Posterior cingulate gyrus (tissue), 11 donors: ENCODE measurements around the gene TACC3.
"Not testable (repeated sequence)": the region's sequence is repeated elsewhere in the genome, so short reads cannot be mapped to it uniquely, and the experiment has no call there.

Experiments
- DNase-seq, 10 donors: peaks; one replicate each; pipeline versions ENCODE4 v3.0.0 to v3.0.0-alpha.2; 2020 to 2021; ENCODE audit warnings: mixed read lengths in 3 of 10
- intact Hi-C: fragments of 100-400 bp; cut with DNase I; formaldehyde crosslinking; loops from one replicate; pipeline ENCODE4 v1.15.1; 2023

Gene TACC3

DNA sequence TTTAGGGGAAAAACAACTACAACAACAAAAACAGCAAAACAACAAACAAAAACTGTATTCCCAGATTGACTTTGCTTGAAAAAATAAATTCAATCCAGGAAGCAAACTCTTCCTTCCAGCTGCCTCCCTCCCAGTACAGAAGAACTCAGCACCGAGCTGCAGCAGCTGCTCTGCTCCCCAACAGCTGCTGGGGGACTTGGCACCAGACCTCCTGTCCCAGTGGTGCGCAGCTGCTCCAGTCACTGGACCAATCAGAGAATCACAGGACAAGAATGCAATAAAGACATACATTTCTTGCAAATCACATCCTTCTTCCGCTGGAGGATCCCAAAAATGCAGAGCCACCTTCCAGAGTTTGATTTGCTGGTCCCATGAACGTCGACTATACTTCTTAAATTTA, 25.4 kb upstream of the TACC3 start:
- intact Hi-C loops, result no loop called here
- DNase-seq, result peak in 3 of 10 donors; percentile 53 to 88 (median 67)

GRCh38 chr4:1701671-1702070, 19.6 kb upstream of the TACC3 start:
- DNase-seq, intact Hi-C loops: not testable (repeated sequence)

GRCh38 chr4:1703867-1704266, 17.5 kb upstream of the TACC3 start:
- intact Hi-C loops, result no loop called here

DNA sequence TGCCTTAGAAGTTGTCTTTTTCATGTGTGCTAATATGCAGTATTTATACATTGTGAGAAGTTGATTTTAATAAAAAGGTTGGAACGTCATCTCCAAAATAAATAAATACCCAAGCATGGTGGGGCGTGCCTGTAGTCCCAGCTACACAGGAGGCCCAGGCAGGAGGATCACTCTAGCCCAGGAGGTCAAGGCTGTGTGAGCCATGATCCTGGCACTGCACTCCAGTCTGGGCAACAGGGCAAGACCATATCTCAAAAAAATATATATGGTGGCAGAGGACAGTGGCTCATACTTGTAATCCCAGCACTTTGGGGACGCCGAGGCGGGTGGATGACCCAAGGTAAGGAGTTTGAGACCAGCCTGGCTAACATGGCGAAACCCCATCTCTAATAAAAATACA, 15.6 kb upstream of the TACC3 start:
- intact Hi-C loops, result no loop called here
- DNase-seq, result peak in 2 of 10 donors; percentile 18 to 32

More at GRCh38 chr4:1703867-1704266, 17.5 kb upstream of the TACC3 start:
- peak in 1 of 10 donors; percentile 70 for DNase-seq

DNA sequence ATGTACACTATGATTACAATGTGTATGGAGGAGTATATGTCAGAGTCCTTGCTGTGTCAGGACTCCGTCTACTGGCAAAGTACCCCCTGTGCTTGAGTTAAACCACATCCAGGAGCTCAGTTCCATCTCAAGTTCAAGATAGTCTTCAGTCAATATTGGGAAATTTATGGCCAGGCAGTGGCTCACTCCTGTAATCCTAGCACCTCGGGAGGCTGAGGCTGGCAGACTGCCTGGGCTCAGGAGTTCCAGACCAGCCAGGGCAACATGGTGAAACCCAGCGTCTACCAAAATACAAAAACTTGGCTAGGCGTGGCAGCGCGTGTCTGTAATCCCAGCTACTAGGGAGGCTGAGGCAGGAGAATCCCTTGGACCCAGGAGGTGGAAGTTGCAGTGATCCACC, 15.0 kb upstream of the TACC3 start:
- peak in 2 of 10 donors; percentile 41 to 50 for DNase-seq
- intact Hi-C loops, result no loop called here

- intact Hi-C loops, result no loop called here
- no peak for DNase-seq
Observed at GRCh38 chr4:1708581-1708980, 12.7 kb upstream of the TACC3 start.

GRCh38 chr4:1711055-1711570, 10.2 kb upstream of the TACC3 start:
- intact Hi-C loops, result no loop called here
- peak in 2 of 10 donors; percentile 54 to 81 for DNase-seq

DNA sequence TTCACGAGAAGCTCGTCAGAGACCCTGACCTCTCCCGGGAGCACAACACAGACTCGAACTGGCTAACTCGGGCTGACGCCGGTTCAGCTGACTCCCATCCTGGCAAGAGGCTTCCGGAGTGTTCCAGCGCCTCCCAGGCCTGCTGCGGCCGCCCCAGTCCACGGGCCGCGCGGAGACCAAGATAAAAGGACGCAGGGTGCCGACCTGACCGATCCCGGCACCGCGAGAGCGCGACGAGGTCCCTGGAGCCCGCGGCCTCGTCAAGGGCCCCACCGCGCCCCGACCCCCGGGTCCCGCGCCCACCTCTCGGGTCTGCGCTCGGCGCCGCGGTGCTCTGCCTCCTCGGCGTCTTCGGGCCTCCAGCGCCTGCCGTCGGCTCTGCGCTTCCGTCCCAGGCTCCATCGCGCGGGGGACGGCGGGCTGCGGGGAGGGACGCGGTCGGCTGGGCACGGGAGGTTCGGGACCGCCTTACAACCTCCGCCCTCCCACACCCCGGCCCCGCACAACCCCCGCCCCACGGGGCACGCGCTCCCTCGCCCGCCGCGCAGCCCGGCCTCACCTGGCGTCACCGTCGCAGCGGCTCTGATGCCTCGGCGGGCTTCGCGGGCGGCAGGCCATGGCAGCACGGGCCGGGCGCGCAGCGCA, 9.6 kb upstream of the TACC3 start:
- intact Hi-C loops, result no loop called here
- peak in 6 of 10 donors; percentile 37 to 92 (median 66) for DNase-seq

DNA sequence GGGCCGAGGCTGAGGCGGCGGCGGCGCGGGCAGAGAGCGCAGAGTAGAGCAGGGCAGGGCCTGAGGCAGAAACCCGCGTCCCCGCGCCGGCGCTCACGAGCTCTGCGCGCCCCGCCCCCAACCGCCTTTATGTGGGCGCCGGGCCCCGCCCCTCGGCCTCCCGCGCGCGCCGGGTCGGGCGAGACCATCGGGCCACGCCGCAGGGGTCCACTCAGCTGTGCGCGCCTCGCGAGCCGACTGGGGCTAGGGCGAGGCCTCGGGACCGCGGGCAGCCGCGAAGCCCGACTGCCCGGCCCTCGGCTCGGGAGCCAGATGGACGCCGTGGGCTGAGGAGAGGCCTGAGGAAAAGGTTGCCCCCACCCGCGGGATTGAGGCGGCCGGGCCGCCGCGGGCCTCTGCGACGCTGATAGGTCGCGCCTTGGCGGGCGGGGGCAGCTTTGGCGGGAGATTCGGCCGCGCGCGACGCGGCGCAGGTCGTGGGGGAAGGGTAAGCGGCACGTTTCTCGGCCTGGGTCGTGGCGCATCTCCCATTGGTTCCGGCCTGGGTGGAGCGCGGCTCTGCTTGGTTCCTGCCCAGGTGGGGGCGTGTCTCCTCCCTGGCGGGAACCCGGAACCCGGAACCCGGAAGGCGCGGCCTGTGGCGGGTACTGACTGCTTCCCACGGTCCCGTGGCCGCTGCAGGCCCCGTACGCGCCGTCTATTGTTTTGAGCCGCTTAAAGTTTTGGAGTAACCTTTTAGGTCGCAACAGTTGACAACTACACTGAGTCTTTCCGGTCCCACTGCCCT, 8.9 kb upstream of the TACC3 start, which contains the start of gene SLBP:
Gene SLBP, minus strand, starts transcription at position 104 of the 787 bp plus-strand sequence. CDS start 131 bp downstream, outside the sequence.
- intact Hi-C loops, result no loop called here
- DNase-seq, result peak; percentile 78 to 98 (median 86)

DNA sequence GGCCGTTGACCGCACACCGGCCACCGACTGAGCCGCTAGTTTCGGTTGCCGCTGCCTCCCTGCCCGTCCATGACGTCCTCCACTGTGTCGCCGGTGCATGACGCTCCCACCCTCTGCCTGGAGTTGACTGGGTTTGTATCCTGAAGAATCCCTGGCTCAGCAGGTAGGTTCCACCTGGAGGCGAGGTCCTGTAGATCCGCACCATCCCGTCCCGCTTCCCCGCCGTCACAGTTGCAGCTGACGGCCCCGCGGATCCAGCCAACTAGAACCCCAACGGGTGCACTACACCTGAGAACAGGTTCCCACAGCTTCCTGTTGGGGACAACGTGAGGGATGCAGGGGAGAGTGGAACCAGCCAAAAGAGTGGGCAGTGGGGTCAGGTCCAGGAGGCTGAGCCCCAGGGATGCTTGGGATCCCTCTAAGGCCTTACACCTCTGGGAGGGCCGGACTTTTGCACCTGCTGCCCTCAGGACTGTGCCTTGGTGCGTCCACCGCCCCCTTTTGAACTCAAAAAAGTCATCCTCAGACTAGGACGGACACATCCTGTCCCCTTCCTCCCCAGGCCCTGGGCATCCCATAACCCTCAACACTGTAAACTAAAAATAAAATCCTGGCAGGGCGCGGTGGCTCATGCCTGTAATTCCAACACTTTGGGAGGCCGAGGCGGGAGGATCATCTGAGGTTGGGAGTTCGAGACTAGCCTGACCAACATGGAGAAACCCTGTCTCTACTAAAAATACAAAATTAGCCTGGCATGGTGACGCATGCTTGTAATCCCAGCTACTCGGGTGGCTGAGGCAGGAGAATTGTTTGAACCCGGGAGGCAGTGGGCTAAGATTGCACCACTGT, 8.1 kb upstream of the TACC3 start:
- intact Hi-C loops, result no loop called here
- DNase-seq, result peak in 3 of 10 donors; percentile 39 to 74 (median 55)

- intact Hi-C loops, result loop anchor here (5.0 kb wide), 1 partner anchor 143 kb away; the partner anchor contains the start of gene LETM1
Observed at GRCh38 chr4:1714303-1715001, 6.9 kb upstream of the TACC3 start.

GRCh38 chr4:1715002-1715758, 6.1 kb upstream of the TACC3 start:
- intact Hi-C loops, result loop anchor here (5.0 kb wide), 1 partner anchor 142 kb away; the partner anchor contains the start of gene LETM1
- peak in 2 of 10 donors; percentile 53 to 58 for DNase-seq

More at GRCh38 chr4:1714303-1715001, 6.9 kb upstream of the TACC3 start:
- DNase-seq, result peak in 1 of 10 donors; percentile 62

GRCh38 chr4:1716065-1716945, 5.0 kb upstream of the TACC3 start:
- DNase-seq, result peak in 3 of 10 donors; percentile 49 to 63 (median 59)
- intact Hi-C loops, result loop anchor here (5.0 kb wide), 1 partner anchor 141 kb away; the partner anchor contains the start of gene LETM1

DNA sequence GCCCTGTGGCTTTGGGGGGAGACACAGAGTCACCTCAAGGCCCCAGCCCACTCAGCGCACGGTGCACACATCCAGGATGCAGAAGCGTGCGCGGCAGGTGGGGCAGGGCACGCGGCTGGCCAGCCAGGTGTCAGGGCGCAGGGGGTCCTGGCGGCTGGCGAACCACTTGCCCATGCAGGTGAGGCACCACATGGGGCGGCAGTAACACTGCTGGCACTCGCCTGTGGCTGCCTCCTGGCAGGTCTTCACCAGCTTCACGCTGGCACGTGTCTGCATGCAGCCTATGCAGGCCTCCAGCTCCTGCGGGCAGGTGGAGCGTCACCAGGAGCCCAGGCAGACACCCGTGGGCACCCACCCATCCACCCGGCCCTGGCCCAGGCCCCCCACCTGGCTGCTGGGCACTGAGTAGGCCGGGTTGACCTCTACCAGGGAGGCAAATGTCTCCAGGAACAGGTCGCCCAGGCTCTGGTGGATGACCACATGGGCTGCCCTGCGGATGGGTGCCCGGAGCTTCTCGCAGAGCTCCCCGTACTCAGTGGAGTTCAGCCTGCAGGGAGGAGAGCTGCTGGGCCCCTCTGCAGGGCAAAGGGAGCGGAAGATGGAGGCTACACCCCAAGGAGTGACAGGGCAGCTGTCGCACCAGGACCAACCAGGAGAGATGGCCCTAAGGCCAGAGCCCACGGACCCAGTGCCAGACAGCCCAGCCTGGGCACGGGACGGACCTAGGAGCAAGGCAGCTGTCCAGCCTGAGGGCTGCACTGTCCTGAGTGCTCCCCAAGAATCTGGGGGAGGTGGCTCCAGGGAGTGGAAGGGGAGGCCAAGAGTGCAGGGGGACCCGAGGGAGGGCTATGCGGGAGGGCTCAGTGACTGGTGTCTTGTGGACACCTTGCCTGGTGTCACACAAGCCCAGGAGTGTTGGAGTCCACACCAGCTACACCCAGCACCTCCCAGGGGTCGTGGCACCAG, 3.9 kb upstream of the TACC3 start:
- intact Hi-C loops, result loop anchor here (5.0 kb wide), 1 partner anchor 140 kb away; the partner anchor contains the start of gene LETM1
- DNase-seq, result peak in 3 of 10 donors; percentile 35 to 69 (median 68)

DNA sequence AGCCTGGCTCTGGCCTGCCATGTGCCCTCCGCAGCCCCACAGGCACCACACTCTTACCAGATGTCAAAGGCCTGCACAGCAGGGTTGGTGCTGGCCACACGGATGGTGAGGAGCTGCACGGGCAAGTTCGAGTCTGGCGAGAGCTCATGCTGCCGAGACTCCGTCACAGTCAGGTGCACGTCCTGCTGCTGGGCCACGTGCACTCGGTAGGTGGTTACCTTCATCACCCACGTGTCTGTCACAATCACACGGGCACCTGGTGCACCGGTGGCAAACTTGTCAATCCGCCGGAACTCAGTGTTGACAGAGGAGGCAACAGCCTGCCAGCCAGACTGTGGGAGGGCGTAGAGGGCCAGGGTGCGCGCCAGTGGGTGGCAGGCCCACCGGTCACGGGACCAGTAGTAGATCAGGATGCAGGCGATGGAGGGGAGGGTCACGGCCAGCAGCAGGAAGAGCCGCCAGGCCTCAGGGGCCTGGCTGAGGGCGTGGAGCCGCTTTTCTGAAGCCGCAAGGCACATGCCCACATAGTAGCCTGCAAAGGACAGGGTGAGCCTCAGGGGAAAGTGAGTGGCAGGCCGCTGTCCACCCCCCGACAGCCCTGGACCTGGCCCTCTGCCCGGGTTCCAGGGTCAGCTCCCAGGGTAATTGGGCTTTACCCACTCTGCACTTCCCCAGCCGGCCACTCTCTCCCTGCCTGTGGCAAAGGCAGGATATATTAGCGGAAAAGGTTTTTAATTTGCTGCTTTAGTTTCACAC, 3.0 kb upstream of the TACC3 start:
- DNase-seq, result peak in 3 of 10 donors; percentile 57 to 73 (median 71)
- intact Hi-C loops, result loop anchor here (5.0 kb wide), 1 partner anchor 139 kb away; the partner anchor contains the start of gene LETM1
